T47D (cell line): ENCODE data around the gene PCYT1B.

Source experiments
- DNase-seq, 2 experiments: peaks; one replicate each; pipeline versions ENCODE4 v3.0.0 to v3.0.0-alpha.2; 2011 to 2012; ENCODE audit warnings: low read depth in 1 of 2, low spot score in 1 of 2
- JUND ChIP-seq: IDR thresholded peaks from 2 replicates; pipeline ENCODE4 v1.6.1; 2012; ENCODE audit warnings: low read depth
- in situ Hi-C: cut with HindIII; loops from 2 replicates; pipeline ENCODE4 v1.10.0; 2016; ENCODE audit warnings: low sequenced_read_pairs, low pct_unique_long_range_greater_than_20kb

Gene PCYT1B

GRCh38 chrX:24647257-24648058 lies at the start of gene PCYT1B:
Gene PCYT1B, minus strand, starts transcription at chrX:24647347. Its CDS starts 242 bp downstream, at chrX:24647105.
- DNase-seq, result peak; percentile 41 to 84
- TF ChIP-seq JUND, result no peak
- in situ Hi-C loops, result no loop called here

GRCh38 chrX:24696294-24696693 lies 49.1 kb upstream of the PCYT1B start:
- no peak for DNase-seq

GRCh38 chrX:24694825-24695224 lies 47.7 kb upstream of the PCYT1B start:
- in situ Hi-C loops, result no loop called here
- no peak for DNase-seq

More at GRCh38 chrX:24696294-24696693, 49.1 kb upstream of the PCYT1B start:
- in situ Hi-C loops, result no loop called here
- TF ChIP-seq JUND, result no peak

GRCh38 chrX:24693453-24694202 lies 46.5 kb upstream of the PCYT1B start, which contains the start of gene POLA1:
Gene POLA1, plus strand, starts transcription at chrX:24693918. Its CDS starts 44 bp downstream, at chrX:24693962.
- in situ Hi-C loops, result no loop called here
- DNase-seq, result peak; percentile 89 to 97
- TF ChIP-seq JUND, result no peak

More at GRCh38 chrX:24694825-24695224, 47.7 kb upstream of the PCYT1B start:
- no peak for TF ChIP-seq JUND

GRCh38 chrX:24692305-24692704 lies 45.2 kb upstream of the PCYT1B start:
- TF ChIP-seq JUND, result no peak
- no peak for DNase-seq
- in situ Hi-C loops, result no loop called here

GRCh38 chrX:24684048-24684447 lies 36.9 kb upstream of the PCYT1B start:
- TF ChIP-seq JUND, result no peak
- no peak for DNase-seq
- in situ Hi-C loops, result no loop called here

- no peak for DNase-seq
- no peak for TF ChIP-seq JUND
- in situ Hi-C loops, result no loop called here
Measured at GRCh38 chrX:24682739-24683432, 35.7 kb upstream of the PCYT1B start.

GRCh38 chrX:24676403-24677024 lies 29.4 kb upstream of the PCYT1B start:
- peak; percentile 10 to 24 for DNase-seq
- in situ Hi-C loops, result no loop called here
- no peak for TF ChIP-seq JUND

- in situ Hi-C loops, result no loop called here
- DNase-seq, result no peak
- no peak for TF ChIP-seq JUND
Measured at GRCh38 chrX:24673424-24673823, 26.3 kb upstream of the PCYT1B start.

GRCh38 chrX:24672701-24673190 lies 25.6 kb upstream of the PCYT1B start:
- DNase-seq, result no peak
- no peak for TF ChIP-seq JUND
- in situ Hi-C loops, result no loop called here

GRCh38 chrX:24668111-24668510 lies 21.0 kb upstream of the PCYT1B start:
- no peak for DNase-seq
- TF ChIP-seq JUND, result no peak
- in situ Hi-C loops, result no loop called here

GRCh38 chrX:24662352-24662751 lies 15.2 kb upstream of the PCYT1B start:
- in situ Hi-C loops, result no loop called here
- no peak for DNase-seq
- no peak for TF ChIP-seq JUND

- no peak for TF ChIP-seq JUND
- no peak for DNase-seq
- in situ Hi-C loops, result no loop called here
Measured at GRCh38 chrX:24661292-24661691, 14.1 kb upstream of the PCYT1B start.
